ENCODE results near the gene ZBTB3.
"Not testable (repeated sequence)": the region's sequence is repeated elsewhere in the genome, so short reads cannot be mapped to it uniquely, and the experiment has no call there.

Gene ZBTB3

GRCh38 chr11:62753736-62754603 lies at the start of gene ZBTB3:
ZBTB3 (minus strand) TSS chr11:62754160; CDS start chr11:62753664, 496 bp downstream.
- DNase-seq (ENCODE audit: low spot score): peak; percentile 99

DNA sequence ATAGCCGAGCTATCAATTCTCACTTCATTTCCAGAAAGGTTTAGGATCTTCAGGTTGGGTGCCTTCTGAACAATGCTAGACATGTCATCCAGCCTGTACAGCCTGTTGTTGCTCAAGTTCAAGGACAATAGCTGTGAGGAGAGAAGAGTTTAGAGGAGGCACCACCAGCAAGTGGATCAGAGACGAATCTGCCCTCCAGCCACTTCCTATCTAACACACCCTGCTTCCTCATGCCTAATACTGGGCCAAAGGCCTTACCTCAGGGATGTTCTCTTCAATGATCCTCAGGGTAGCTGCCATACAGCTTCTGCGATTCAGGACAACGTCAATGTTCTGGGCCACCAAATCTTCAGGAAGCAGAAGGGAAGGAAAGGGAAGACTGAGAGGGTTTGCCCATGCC lies 47.1 kb upstream of the ZBTB3 start:
- no peak for DNase-seq (ENCODE audit: low spot score)

DNA sequence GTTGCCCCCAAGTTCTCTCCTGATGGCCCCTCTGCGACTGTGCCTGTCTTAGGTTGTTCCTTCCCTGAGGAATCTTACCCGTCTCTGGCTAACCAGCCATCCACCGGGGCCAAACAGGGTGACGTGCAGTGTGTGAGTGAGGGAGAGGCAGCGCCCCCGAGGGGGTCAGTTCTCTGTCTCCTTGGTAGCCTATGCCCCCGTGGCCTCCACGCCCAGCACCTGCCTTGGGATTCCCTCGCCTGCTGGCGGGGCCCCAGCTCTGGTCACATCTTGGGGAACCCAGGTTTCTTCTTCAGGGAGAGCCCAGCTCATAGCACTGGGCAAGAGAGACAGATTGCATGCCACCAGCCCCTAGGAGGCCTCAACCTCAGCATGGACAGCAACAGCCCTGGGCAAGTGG lies 45.5 kb upstream of the ZBTB3 start:
- no peak for DNase-seq (ENCODE audit: low spot score)

- DNase-seq (ENCODE audit: low spot score): no peak
These were observed 42.3 kb upstream of the ZBTB3 start for GRCh38 chr11:62796281-62796680.

DNA sequence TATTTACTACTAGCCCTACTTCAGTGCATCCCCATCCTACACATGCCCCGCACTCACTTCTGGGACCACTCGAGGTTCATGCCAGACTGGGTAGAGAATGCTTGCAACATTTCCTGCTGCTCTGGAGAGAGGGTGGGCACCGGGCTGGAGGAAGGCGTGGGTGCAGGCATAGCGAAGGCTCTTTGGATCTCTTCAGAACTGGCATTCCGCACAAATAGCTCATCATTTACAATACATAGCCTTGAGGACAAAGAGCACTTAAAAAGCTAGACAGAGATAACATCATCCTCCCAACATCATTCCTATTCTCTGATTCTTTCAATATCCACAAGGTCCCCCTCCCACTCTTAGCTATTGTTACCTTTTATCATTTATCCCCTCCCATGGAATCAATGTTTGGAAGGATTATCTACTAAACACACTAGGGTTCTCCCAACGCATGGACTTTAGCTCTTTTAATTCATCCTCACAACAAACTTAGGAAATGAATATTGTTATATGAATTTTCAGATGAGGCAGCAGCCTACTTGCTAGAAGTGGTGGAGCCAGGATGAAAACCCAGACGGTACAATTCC lies 40.3 kb upstream of the ZBTB3 start:
- no peak for DNase-seq (ENCODE audit: low spot score)

- no peak for DNase-seq (ENCODE audit: low spot score)
These were observed 38.2 kb upstream of the ZBTB3 start for GRCh38 chr11:62792202-62792575.

GRCh38 chr11:62791501-62792201 lies 37.7 kb upstream of the ZBTB3 start, which contains the start of gene TMEM223:
TMEM223 (minus strand) TSS chr11:62792006; CDS start chr11:62791994, 12 bp downstream.
- DNase-seq (ENCODE audit: low spot score): peak; percentile 90

DNA sequence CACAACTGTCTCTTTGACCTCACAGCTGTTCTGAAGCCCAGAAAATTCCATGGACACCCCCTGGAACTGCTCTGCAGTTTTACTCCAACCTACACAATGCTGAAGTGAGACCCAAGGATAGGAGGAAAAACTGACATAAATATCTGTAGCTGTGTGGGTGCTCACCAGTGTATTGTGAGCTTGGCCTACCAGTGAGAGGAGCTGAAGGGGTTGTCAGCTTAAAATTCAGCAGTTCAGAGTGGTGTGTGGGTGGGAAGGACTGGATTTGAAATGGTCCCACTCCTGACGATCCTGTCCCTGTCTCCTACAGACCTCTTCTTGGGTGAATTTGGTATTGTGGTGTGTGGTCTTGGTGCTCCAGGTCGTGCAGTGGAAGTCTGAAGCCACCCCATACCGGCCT lies 35.6 kb upstream of the ZBTB3 start:
- no peak for DNase-seq (ENCODE audit: low spot score)

DNA sequence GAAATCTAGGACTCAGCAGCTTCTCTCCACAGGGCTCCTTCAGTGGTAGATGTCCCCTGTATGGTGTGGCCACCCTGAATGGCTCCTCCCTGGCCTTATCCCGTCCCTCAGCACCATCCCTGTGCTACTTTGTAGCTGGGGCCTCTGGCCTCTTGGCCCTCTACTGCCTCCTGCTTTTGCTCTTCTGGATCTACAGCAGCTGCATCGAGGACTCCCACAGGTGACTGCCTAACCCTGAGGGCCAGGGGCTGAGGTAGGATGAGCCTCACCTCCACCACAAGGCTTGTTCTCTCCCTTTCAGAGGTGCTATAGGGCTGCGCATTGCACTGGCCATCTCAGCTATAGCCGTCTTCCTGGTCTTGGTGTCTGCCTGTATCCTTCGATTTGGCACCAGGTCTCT lies 35.0 kb upstream of the ZBTB3 start:
- no peak for DNase-seq (ENCODE audit: low spot score)

DNA sequence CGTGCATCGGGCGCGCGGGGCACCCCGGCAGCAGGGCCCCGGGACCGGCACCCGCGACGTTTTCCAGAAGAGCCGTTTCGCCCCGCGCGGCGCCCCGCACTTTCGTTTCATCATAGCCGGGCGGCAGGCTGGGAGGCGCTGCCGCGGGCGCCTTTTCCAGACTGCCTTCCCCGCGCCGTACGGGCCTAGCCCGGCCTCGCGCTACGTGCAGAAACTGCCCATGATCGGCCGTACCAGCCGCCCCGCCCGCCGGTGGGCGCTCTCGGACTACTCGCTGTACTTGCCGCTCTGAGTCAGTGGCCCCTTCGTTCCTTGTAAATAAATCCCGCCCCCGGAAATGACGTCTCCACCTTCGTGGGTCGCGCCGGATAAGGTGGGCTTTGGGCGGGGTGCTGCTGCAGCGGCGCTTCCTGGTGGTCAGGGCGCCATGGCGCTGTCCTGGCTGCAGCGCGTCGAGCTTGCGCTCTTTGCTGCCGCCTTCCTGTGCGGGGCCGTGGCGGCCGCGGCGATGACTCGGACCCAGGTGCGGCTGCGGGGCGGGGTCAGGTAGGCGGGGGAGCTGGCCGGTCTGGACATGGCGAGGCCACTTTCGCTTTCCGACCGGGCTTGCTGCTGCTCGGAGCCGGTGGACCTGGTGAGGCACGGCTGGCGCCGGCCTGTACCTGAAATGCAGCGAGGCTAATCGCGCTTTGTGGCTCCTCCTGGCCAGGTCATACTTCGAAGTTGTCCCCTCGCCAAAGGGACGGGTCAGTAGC lies 33.2 kb upstream of the ZBTB3 start, which contains the start of gene TMEM179B:
Gene TMEM179B (plus strand): TSS at position 398 of the 755 bp plus-strand sequence. CDS start 30 bp downstream, at position 428.
- DNase-seq (ENCODE audit: low spot score): peak; percentile 99

- peak; percentile 87 for DNase-seq (ENCODE audit: low spot score)
These were observed 32.5 kb upstream of the ZBTB3 start for GRCh38 chr11:62786318-62787004.

DNA sequence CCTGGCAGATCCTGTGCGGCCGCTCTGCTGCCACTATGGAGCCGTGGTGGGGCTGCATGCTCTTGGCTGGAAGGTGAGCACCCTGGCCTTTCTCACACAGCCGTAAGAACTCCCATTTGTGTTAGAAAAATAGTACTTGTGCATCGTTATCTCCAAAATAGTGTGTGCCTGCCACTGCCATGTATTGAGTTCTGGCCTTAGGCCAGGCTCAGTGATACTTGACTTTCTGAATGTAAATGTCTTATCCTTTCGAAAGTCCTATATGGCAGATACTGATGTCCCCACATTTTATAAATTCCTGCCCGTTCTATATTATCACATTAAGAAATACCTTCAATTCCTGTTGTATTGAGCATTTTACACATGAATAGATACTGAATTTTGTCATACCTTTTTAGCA lies 28.8 kb upstream of the ZBTB3 start:
- no peak for DNase-seq (ENCODE audit: low spot score)

GRCh38 chr11:62778441-62778840 lies 24.5 kb upstream of the ZBTB3 start:
- DNase-seq (ENCODE audit: low spot score): no peak

GRCh38 chr11:62777389-62777788 lies 23.4 kb upstream of the ZBTB3 start:
- DNase-seq (ENCODE audit: low spot score): no peak

DNA sequence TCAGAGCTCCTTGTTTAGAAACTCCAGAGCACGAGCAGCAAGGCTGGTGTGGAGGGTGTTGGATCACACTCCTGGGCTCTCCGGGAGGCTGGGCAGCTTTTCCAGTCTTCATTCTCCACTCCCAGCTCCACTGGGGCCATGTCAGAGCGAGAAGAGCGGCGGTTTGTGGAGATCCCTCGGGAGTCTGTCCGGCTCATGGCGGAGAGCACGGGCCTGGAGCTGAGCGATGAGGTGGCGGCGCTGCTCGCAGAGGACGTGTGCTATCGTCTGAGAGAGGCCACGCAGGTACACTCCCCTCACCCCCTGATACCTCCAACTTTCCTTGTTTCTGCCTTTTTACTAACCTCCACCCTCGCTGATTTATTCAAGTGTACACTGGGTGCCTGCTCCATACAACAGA lies 21.7 kb upstream of the ZBTB3 start:
- no peak for DNase-seq (ENCODE audit: low spot score)

GRCh38 chr11:62774407-62774806 lies 20.4 kb upstream of the ZBTB3 start:
- DNase-seq (ENCODE audit: low spot score): no peak

DNA sequence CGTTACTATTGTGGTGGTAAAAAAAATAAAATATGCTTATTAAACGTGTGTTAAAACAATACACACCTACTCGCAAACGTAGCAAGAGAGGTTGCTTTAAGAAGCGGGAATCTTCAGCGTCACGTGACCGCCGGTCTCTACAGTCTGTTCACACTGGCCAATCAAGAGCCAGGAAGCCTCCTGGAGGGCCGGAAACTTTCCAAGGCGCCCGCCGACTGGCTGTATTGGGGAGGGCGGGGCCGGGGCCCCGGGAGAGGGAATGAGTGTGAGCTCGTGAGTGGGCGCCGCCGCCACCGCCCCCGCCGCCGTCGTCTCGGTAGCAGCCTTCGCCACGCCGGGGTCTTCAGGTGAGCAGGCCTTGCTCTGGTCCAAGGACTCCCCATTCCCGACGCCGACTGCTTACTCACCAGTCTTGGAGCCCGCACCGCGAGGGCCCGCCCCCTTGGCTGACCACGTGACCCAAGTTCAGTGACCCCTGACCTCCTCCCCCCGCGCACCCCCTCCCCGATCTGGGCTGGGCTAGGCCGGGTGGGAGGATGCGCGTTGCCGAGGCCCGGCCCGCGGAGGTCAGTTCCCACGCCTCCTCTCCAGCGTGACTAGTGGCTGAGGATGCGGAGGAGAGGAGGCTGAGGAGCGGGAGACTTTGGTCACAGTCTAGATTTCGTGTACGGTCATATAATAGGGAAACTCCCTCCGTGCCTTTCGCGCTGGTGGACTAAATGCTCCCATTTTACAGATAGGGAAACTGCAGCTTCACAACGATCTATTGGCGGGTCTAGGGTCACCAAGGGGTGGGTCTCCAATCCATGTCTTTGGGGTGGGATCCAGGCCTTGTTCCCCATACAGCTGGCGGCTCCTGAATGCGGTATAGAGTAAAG lies 17.4 kb upstream of the ZBTB3 start, which contains the start of gene TAF6L:
Gene TAF6L (plus strand): TSS at position 253 of the 878 bp plus-strand sequence. CDS start 4,388 bp downstream, outside the sequence.
- DNase-seq (ENCODE audit: low spot score): peak; percentile 92

DNA sequence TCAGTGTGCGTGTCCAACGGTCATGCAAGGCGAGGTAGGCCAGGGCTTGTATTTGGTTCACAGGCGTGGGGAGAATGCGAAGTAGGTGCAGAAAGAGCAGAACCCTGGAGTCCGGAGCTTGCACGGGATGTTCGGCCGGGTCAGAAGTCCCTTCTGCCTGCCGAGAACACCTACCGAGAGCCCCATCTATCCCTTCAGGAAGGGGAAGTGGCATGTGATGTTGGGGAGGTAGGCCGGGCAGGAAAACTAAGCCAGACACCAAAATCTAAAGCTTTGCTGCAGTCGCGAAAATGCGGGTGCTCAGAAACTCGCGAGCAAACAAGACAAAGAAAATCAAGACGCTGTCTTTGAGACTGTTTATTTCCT lies 16.8 kb upstream of the ZBTB3 start:
- DNase-seq (ENCODE audit: low spot score): no peak

DNA sequence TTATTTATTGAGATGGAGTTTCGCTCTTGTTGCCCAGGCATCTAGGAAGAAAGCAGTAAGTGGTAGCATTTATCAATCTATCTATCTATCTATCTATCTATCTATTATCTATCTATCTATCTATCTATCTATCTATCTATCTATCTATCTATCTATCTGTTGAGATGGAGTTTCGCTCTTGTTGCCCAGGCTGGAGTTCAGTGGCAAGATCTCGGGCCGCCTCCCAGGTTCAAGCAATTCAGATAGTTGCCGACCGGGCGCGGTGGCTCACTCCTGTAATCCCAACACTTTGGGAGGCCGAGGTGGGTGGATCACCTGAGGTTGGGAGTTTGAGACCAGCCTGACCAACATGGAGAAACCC lies 6.9 kb upstream of the ZBTB3 start:
- not testable (repeated sequence) for DNase-seq (ENCODE audit: low spot score)

All from CD4-positive, alpha-beta T cell treated with Interleukin-2 at 100 ng/mL for 4 hours (primary cell).